Endothelial cell of umbilical vein (primary cell): Measurements from ENCODE around the gene LIPH. TPM values are rescaled to one million over a fixed set of nuclear protein-coding genes. Genes with fewer than 3 reads are reported as not detected.

Experiments used
- BruUV-seq: library from RNA; stranded (reverse); fragments of 400-500 nt; replicated peaks from 2 replicates; lab custom pipeline; 2021; lab: Mats Ljungman, UMichigan
- CTCF ChIA-PET: fragments of 300-600, 350-600 bp; sonication (Branson Sonifier 250); formaldehyde crosslinking; loops from one replicate; lab custom pipeline; 2021; ENCODE audit warnings: antibody characterized with exemption, inconsistent platforms; lab: Charles Lee
- POLR2A ChIA-PET: fragments of 300-600, 350-600 bp; sonication (Branson Sonifier 250); formaldehyde crosslinking; loops from one replicate; lab custom pipeline; 2021; ENCODE audit warnings: antibody characterized with exemption, inconsistent platforms; lab: Charles Lee
- DNase-seq: peaks from one replicate; pipeline ENCODE4 v3.0.0-alpha.2; 2011; ENCODE audit warnings: low read depth, low spot score
- FAIRE-seq: peaks from 2 replicates; lab custom pipeline; 2011; peaks lifted over from hg19 to GRCh38; lab: Jason Lieb, UNC
- H2AFZ ChIP-seq: 2 replicates; pipeline ENCODE4 v1.6.0; 2012; ENCODE audit warnings: low read depth, low read length, control low read depth, inconsistent platforms
- H3K27ac ChIP-seq: 2 replicates; pipeline ENCODE4 v1.5.1; 2011; ENCODE audit warnings: low read depth, mild to moderate bottlenecking, control low read depth, low read length, moderate library complexity; ENCODE audit not compliant: insufficient read depth
- H3K27me3 ChIP-seq, 2 experiments: 2 replicates each; pipeline versions ENCODE4 v1.6.0 to v1.6.1; 2011; ENCODE audit warnings: low read length in 2 of 2, mixed read lengths in 1 of 2; ENCODE audit not compliant: control insufficient read depth in 2 of 2, insufficient read depth in 2 of 2
- H3K36me3 ChIP-seq, 2 experiments: 2 replicates in 1 of 2; 3 replicates in 1 of 2; pipeline ENCODE4 v1.5.1; 2011; ENCODE audit warnings: low read length in 2 of 2, mild to moderate bottlenecking in 1 of 2, moderate library complexity in 1 of 2; ENCODE audit not compliant: control insufficient read depth in 2 of 2, insufficient read depth in 2 of 2; ENCODE audit errors: extremely low read depth in 1 of 2
- H3K4me1 ChIP-seq: 3 replicates; pipeline ENCODE4 v1.5.1; 2011; ENCODE audit warnings: mild to moderate bottlenecking, low read length; ENCODE audit not compliant: control insufficient read depth, insufficient read depth; ENCODE audit errors: extremely low read depth
- H3K4me2 ChIP-seq: 2 replicates; pipeline ENCODE4 v1.6.1; 2011; ENCODE audit warnings: low read length, control low read depth, mixed read lengths; ENCODE audit not compliant: insufficient read depth
- H3K4me3 ChIP-seq, 3 experiments: fragments of 200-600 bp in 1 of 3; sonication (generic), shearing (Covaris generic) in 1 of 3; replicated peaks in 1 of 3; 2 replicates each; pipeline ENCODE4 v1.5.1; 2011 to 2016; ENCODE audit warnings: control low read depth in 3 of 3, low read length in 3 of 3, mild to moderate bottlenecking in 2 of 3, inconsistent platforms in 1 of 3, low read depth in 1 of 3, moderate library complexity in 1 of 3; ENCODE audit not compliant: insufficient read depth in 1 of 3
- H3K79me2 ChIP-seq: 2 replicates; pipeline ENCODE4 v1.6.0; 2012; ENCODE audit warnings: low read length, inconsistent platforms; ENCODE audit not compliant: control insufficient read depth, insufficient read depth
- H3K9ac ChIP-seq: replicated peaks from 2 replicates; pipeline ENCODE3; 2011; ENCODE audit warnings: low read length, control low read depth; ENCODE audit not compliant: insufficient read depth; ENCODE audit errors: extremely low read depth
- H3K9me1 ChIP-seq: replicated peaks from 3 replicates; pipeline ENCODE4 v1.6.0; 2011; ENCODE audit warnings: mild to moderate bottlenecking, low read length; ENCODE audit not compliant: control insufficient read depth, insufficient read depth; ENCODE audit errors: extremely low read depth
- H3K9me3 ChIP-seq: replicated peaks from 2 replicates; pipeline ENCODE4 v1.5.1; 2012; ENCODE audit warnings: low read length, inconsistent platforms; ENCODE audit not compliant: control insufficient read depth, insufficient read depth
- H4K20me1 ChIP-seq: replicated peaks from 2 replicates; pipeline ENCODE3; 2011; ENCODE audit warnings: mild to moderate bottlenecking, low read length; ENCODE audit not compliant: control insufficient read depth, insufficient read depth; ENCODE audit errors: extremely low read depth
- CTCF ChIP-seq, 2 donors: IDR thresholded peaks; 1 replicate in 1 of 2; 2 replicates in 1 of 2; pipeline ENCODE4 v1.5.1; 2011; ENCODE audit warnings: low read length in 2 of 2, mild to moderate bottlenecking in 2 of 2, moderate library complexity in 2 of 2, control low read depth in 1 of 2, inconsistent platforms in 1 of 2, low read depth in 1 of 2; ENCODE audit not compliant: insufficient read depth in 1 of 2; ENCODE audit errors: extremely low read depth in 1 of 2
- EZH2 ChIP-seq: IDR thresholded peaks from 2 replicates; pipeline ENCODE4 v1.6.1; 2012; ENCODE audit warnings: borderline replicate concordance, low read depth, mild to moderate bottlenecking, moderate library complexity, low read length, inconsistent platforms; ENCODE audit not compliant: severe bottlenecking
- FOS ChIP-seq: IDR thresholded peaks from 2 replicates; pipeline ENCODE4 v1.6.1; 2011; ENCODE audit warnings: mild to moderate bottlenecking, low read length, moderate library complexity, borderline replicate concordance; ENCODE audit not compliant: insufficient read depth
- GATA2 ChIP-seq: IDR thresholded peaks from 2 replicates; pipeline ENCODE4 v1.7.0; 2011; ENCODE audit warnings: low read depth, mild to moderate bottlenecking, moderate library complexity, mixed read lengths, low read length; ENCODE audit not compliant: insufficient read length, insufficient read depth
- JUN ChIP-seq: IDR thresholded peaks from 2 replicates; pipeline ENCODE4 v1.6.1; 2011; ENCODE audit warnings: borderline replicate concordance, low read depth; ENCODE audit not compliant: insufficient read length, insufficient read depth
- MAX ChIP-seq: IDR thresholded peaks from 2 replicates; pipeline ENCODE4 v1.6.1; 2011; ENCODE audit not compliant: insufficient read depth, insufficient read length
- MYC ChIP-seq: IDR thresholded peaks from one replicate; pipeline ENCODE4 v1.6.1; 2011; ENCODE audit warnings: mild to moderate bottlenecking, low read depth, low read length
- POLR2A ChIP-seq: IDR thresholded peaks from 2 replicates; pipeline ENCODE4 v1.6.1; 2012; ENCODE audit warnings: low read depth, mild to moderate bottlenecking, control low read depth, low read length
- POLR2AphosphoS5 ChIP-seq: IDR thresholded peaks from 2 replicates; pipeline ENCODE4 v1.6.1; 2012; ENCODE audit warnings: low read depth, mild to moderate bottlenecking, control low read depth, low read length, moderate library complexity; ENCODE audit not compliant: insufficient read depth
- dilution Hi-C: fragments of 300-500 bp; cut with MboI; formaldehyde crosslinking; loops from one replicate; pipeline ENCODE4 v1.15.0; 2019; ENCODE audit warnings: low sequenced_read_pairs; ENCODE audit not compliant: extremely low pct_ligation_motif_present
- intact Hi-C: fragments of 100-400 bp; cut with micrococcal nuclease; formaldehyde crosslinking; loops from one replicate; pipeline ENCODE4 v1.10.0; 2022
- polyA plus RNA-seq, 4 experiments: library from polyadenylated mRNA; depleted of rRNA in 3 of 4; stranded (reverse) in 3 of 4; unstranded in 1 of 4; fragments of >200 nt; gene quantifications; 2 replicates each; pipeline versions ENCODE4 v1.2.1 to v1.2.3, GENCODE V29; 2011 to 2012; ENCODE audit warnings: missing spikeins in 1 of 4
- total RNA-seq: library from RNA; stranded (reverse); gene quantifications from 2 replicates; pipeline ENCODE4 v1.2.3, GENCODE V29; 2021

Gene LIPH
- total and polyA plus RNA-seq, 2 donors (not counting 3 experiments of a cell fraction or from before 2014, with no cell fraction given) = not detected

GRCh38 chr3:185479373-185479945 is 72.9 kb downstream of the LIPH start:
- Histone ChIP-seq H3K36me3 (no peaks in the 10 kb centered on the region), H3K9me1 (no peaks in the 10 kb centered on the region), H3K4me2 (no peak overlapping the region), H3K4me3 (no peak overlapping the region), H2AFZ (no peak overlapping the region), H3K9me3 (no peaks in the 10 kb centered on the region), H3K27ac (no peak overlapping the region), H3K4me1 (peaks cover 6% of the 10 kb centered on the region), H4K20me1 (no peaks in the 10 kb centered on the region), H3K27me3 (no peaks in the 10 kb centered on the region), H3K9ac (no peak overlapping the region), H3K79me2 (no peaks in the 10 kb centered on the region)
- intact Hi-C loops (no loop called here), dilution Hi-C loops (no loop called here)
- DNase-seq (no peak), FAIRE-seq (no peak)
- ChIA-PET CTCF (interaction anchor here (0.7 to 1.5 kb wide), 3 partner anchors 9 to 80 kb away, joined by 3 to 4 read pairs (median 3); no protein-coding TSS in a partner anchor), POLR2A (no interaction called here)
- TF ChIP-seq CTCF (IDR thresholded peaks at IDR 0.05; ENCODE audit: extremely low read depth in 1 of 2, insufficient read depth in 1 of 2, low read depth in 1 of 2, low read length in 2 of 2) (no peak), POLR2AphosphoS5 (no peak), MAX (no peak), GATA2 (no peak), JUN (no peak), MYC (no peak), POLR2A (no peak), EZH2 (no peak), FOS (no peak)
- no TSS peak for BruUV-seq
